MG63 (cell line): ENCODE measurements around the gene GRIP1. TPM values are rescaled to one million over a fixed set of nuclear protein-coding genes. Genes with fewer than 3 reads are reported as not detected.

Experiments used
- DNase-seq: peaks from one replicate; pipeline ENCODE4 v3.0.0-alpha.2; 2020
- H3K27me3 ChIP-seq: fragments of 250-450 bp; sonication (Bioruptor Pico); 2 replicates; pipeline ENCODE4 v1.5.1; 2020; ENCODE audit warnings: mild to moderate bottlenecking, moderate library complexity
- H3K36me3 ChIP-seq: fragments of 250-450 bp; sonication (Bioruptor Pico); 2 replicates; pipeline ENCODE4 v1.5.1; 2020; ENCODE audit warnings: mild to moderate bottlenecking, moderate library complexity
- H3K4me3 ChIP-seq: fragments of 250-450 bp; sonication (Bioruptor Pico); 2 replicates; pipeline ENCODE4 v1.5.1; 2020; ENCODE audit warnings: mild to moderate bottlenecking, moderate library complexity
- H3K9me3 ChIP-seq: fragments of 250-450 bp; sonication (Bioruptor Pico); 2 replicates; pipeline ENCODE4 v1.5.1; 2020; ENCODE audit warnings: mild to moderate bottlenecking, moderate library complexity
- total RNA-seq: library from RNA; depleted of rRNA; stranded (reverse); fragments of >200 nt; shearing (Covaris generic); gene quantifications from 2 replicates; pipeline ENCODE4 v1.2.3, GENCODE V29; 2014; ENCODE audit warnings: low replicate concordance

The GRIP1 gene
- total RNA-seq, 1 experiment from 2014 or later = not detected

DNA sequence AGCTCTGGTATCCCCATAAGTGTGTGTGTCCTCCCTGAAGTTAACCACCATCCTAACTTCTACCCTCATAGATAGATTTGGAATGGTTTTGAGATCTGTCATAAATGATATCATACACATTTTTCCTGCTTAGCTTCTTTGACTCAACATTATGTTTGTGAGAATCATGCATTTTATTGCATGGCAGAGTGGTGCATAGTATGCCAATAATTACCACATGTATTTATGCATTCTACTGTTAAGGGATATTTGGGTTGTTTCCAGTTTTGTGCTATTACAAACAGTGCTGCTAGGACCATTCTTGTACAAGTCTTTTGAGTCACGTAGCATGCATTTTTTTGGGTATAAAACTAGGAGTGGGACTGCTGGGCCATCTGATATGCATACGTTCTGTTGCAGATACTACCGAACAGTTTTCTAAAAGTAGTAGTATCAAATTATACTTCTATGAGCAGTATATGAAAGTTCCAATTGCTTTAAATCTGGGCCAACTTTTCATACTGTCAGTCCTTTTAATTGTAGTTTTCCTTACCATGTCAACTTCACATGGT is 13.4 kb downstream of the GRIP1 start:
- H3K27me3 ChIP-seq = no peaks in the 10 kb centered on the region
- no peaks in the 10 kb centered on the region for H3K9me3 ChIP-seq
- H3K4me3 ChIP-seq = no peak overlapping the region
- H3K36me3 ChIP-seq = no peaks in the 10 kb centered on the region
- peak; percentile 9 for DNase-seq

DNA sequence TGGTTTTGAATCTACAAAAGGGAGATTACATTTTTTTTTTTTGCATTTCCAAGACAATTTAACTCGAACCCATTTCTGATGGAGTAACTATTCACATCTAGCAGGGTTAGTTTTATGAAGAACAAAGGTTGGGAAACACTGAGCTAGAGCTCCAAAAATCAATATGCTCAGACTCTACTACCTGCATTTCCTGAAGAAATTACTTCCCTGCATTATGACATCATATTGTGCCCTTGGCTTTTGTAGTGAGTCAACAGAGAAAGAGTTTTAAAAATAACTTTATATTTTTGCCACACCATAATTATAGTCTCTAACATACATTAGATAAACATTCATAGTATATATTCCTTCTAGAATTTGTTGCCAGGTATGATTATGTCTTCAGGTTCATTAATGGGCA is 14.8 kb downstream of the GRIP1 start:
- no peaks in the 10 kb centered on the region for H3K9me3 ChIP-seq
- H3K4me3 ChIP-seq = no peak overlapping the region
- DNase-seq = no peak
- no peaks in the 10 kb centered on the region for H3K27me3 ChIP-seq
- H3K36me3 ChIP-seq = no peaks in the 10 kb centered on the region

DNA sequence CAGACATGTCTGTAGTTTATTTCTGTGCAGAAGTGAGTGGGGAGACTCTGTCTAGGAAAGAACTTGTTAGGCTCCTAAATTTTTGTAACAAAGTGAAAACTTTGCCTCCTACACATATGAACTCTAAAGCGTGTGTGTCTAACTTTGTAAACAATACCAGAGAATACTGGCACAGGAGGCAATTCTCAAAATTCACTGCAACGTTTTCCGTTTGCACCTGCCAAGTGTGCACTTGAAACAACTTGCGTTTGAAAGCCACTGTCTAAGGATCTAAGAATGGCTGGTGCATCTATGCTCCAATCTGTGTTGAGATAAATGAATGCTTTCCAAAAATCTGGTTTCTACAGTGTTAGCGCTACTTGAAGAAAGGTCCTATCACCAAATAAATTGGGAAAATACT is 15.3 kb downstream of the GRIP1 start:
- Histone ChIP-seq H3K27me3 (no peaks in the 10 kb centered on the region), H3K36me3 (no peaks in the 10 kb centered on the region), H3K4me3 (no peak overlapping the region), H3K9me3 (no peaks in the 10 kb centered on the region)
- no peak for DNase-seq

DNA sequence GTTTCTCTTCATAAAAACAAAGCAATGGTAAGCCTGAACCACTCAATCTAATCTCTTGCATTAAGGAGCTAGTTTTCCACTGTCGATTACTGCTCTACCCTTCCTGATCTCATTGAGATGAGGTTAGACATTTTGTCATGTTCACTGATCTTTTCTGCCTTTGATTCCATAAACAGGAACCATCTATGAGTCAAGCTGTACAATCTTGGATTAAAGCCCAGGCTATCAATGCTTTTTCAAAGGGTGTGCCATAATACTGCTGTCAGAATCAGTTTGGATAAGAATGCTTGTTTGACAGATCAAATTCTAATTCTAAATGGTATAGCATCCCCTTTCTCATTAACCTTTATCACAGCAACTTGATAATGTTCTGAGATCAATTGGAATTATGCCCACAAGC is 16.1 kb downstream of the GRIP1 start:
- H3K4me3 ChIP-seq = no peak overlapping the region
- H3K36me3 ChIP-seq = no peaks in the 10 kb centered on the region
- H3K27me3 ChIP-seq = no peaks in the 10 kb centered on the region
- DNase-seq = no peak
- H3K9me3 ChIP-seq = no peaks in the 10 kb centered on the region

DNA sequence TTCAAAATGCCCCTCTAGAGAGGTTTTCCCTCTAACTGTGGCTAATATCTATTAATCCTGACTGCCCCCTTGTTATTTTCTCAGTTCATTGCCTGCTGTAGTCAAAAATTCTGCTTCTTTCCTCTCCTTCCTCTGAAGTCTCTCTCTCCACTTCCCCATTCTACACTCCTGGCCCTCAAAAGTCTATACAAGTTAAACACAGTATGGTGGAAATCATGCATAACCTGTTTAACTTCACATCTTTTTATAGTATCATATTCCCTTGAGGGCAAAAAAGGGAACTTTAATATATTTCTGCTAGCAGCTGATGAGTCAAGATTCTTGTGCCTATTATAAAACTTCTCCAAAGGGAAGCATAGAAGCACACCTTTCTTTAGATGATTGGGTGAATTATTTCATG is 16.7 kb downstream of the GRIP1 start:
- no peaks in the 10 kb centered on the region for H3K9me3 ChIP-seq
- DNase-seq = no peak
- no peaks in the 10 kb centered on the region for H3K27me3 ChIP-seq
- no peak overlapping the region for H3K4me3 ChIP-seq
- no peaks in the 10 kb centered on the region for H3K36me3 ChIP-seq

DNA sequence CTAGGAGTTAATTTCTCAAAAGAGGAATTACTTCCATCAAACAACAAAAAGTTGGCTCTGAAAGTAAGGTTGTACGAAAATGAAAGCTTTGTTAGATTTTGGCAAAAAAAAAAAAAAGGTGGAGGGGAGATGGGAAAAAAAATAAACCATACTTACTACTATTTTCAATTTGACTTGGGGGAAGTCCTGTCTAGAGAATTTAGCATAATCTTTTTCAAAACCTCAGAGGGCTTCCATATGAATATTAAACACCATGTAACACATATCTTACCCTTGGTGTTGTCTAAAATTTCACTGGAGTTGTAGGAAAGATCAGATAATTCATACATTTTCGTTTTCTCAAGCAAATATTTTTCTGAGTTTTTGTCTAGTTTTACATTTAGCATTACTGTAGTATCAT is 17.5 kb downstream of the GRIP1 start:
- H3K4me3 ChIP-seq = no peak overlapping the region
- no peaks in the 10 kb centered on the region for H3K9me3 ChIP-seq
- no peaks in the 10 kb centered on the region for H3K36me3 ChIP-seq
- no peak for DNase-seq
- no peaks in the 10 kb centered on the region for H3K27me3 ChIP-seq

DNA sequence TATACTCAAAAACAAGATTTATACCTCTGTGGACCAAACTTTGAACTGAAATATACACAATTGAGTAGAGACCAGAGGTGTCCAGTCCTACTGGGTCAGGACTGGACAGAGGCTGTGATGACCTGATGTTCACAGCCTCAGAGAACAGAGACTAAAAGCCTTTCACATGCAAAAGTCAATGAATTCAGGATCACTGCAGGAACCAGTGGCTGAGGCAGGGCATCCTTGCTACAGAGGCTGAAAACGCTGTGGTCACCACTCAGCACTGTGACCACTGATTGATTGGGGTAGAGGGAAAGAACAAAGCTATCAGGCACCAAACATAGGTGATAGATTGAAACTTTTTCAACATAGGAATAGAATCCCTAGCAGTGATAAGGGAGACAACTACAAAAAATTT is 25.1 kb downstream of the GRIP1 start:
- no peak for DNase-seq
- Histone ChIP-seq H3K27me3 (no peaks in the 10 kb centered on the region), H3K4me3 (no peak overlapping the region), H3K36me3 (no peaks in the 10 kb centered on the region), H3K9me3 (peaks cover 2% of the 10 kb centered on the region; the same call in 1 of the 2 replicates)

DNA sequence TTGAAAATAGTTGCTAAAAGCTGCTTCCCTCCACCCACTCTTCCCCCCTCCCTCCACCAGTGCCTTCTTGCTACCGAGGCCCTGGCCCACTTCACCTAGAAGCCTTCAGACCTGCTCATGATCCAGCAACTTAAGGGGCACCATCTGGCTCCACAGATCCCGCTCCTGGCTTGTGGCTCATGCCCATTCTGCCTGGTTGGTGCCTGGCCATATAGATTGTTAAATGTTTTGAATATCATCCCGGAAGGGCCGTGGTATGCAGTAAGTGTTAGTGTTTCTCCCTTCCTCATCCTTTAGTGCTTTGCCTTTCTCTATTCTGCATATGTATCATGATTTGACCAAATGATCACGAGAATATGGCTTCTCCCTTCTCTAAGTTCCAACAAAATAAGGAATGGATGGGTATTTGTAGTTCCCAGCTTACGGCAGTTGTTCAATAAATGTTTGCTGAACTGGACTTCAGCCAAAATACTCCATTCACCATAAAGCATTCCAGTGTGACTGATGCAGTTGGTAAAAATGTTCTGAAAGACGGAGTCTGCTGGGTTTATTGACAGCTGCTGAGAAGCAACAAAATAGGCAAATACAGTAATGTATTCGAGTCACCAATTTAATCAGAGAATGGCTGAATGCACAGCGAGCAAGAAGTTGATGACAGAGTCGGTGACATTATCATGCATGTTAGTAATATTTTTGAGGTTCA is 30.7 kb downstream of the GRIP1 start:
- Histone ChIP-seq H3K4me3 (no peak overlapping the region), H3K27me3 (no peaks in the 10 kb centered on the region)

DNA sequence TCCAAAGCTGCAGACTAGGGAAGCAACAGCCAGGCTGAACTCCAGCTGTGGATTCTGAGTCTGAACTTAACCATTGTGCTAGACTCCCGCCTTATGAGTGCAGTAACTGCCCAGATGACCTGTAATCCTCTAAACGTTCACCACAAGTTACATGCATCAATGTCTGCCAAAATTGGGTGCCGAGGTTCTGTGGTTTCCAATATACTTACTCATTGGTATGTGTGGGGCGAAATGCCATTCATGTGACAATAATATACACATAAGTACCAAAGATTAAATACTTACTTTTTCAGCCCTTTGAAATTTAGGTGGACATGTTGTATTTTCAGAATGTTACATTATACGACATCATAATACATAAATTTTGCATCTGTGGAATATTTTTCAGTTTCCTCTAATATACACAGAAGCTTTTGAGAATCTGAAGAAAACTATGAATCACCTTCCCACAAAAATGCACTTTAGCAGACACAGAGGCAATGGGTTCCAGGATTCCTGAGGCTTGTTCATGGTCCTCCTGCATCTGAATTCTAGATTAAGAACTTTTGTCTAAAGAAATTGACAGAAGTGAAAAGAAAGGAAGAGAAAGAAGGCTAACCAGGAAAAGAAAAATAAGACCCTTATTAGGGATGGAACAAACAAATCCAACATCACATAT is 31.7 kb downstream of the GRIP1 start:
- peak; percentile 87 for DNase-seq
- peaks cover 4% of the 10 kb centered on the region; the same call in 1 of the 2 replicates for H3K9me3 ChIP-seq
- no peak overlapping the region for H3K4me3 ChIP-seq

More for the DNA sequence above, 30.7 kb downstream of the GRIP1 start:
- no peaks in the 10 kb centered on the region; the same call in 1 of the 2 replicates for H3K36me3 ChIP-seq
- H3K9me3 ChIP-seq = peaks cover 4% of the 10 kb centered on the region; the same call in 1 of the 2 replicates
- DNase-seq = peak; percentile 42

DNA sequence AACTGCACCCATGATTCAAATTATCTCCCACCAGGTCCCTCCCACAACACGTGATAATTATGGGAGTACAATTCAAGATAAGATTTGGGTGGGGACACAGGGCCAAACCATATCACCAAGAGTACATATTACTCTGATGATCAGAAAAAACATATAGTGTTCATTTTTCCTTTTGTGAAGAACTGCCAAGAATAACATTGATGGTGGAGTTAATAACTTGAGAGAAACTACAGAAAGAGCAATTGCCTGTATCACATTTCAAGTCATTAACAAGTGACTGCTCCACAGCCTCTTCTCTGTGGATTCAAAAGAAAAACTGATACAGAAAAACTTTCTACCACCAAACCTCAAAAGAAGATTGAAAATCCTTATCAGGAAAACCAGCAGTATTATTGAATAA is 34.7 kb downstream of the GRIP1 start:
- H3K9me3 ChIP-seq = 0 out of 2 replicates have a peak, but pooled peaks cover 2% of the 10 kb centered on the region

More for the DNA sequence above, 31.7 kb downstream of the GRIP1 start:
- Histone ChIP-seq H3K36me3 (no peaks in the 10 kb centered on the region; the same call in 1 of the 2 replicates), H3K27me3 (no peaks in the 10 kb centered on the region)

DNA sequence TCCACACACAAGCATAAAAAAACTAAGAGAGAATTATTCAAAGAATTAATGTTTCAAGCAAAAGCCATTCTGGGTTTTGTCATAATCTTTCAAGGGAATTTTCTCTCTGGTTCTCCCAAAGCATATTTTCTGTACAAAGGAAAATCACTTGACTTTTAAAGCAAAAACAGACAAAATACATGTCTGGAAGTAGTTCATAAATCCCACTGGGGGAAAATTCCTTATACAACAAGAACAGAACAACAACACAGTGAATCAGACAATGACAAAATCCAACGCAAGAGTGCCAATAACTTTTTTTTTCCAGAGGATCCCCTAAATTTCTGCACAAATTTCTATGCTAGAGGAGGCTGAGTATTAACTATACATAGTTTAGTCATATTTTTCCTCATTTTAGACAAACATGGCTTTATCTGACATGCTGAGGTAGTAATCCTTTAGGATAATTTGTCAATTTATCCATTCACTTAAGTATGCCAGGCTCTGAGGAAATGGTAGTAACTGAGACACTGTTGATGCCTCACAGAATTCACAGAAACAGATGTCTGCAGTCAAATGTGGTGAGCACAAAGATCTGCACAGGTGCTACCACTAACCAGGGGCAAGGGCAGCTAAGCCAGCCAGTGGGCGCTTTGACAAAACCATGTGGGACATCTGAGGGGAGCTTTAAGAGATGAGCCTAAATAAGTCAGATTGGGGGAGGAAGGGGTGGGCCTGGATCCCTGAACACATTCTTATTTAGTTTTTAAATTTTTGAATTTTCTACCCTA is 38.0 kb downstream of the GRIP1 start:
- H3K9me3 ChIP-seq = 0 out of 2 replicates have a peak, but pooled peaks cover 2% of the 10 kb centered on the region
- H3K27me3 ChIP-seq = no peaks in the 10 kb centered on the region
- H3K4me3 ChIP-seq = no peak overlapping the region
- DNase-seq = no peak
- H3K36me3 ChIP-seq = no peaks in the 10 kb centered on the region; the same call in 1 of the 2 replicates

More for the DNA sequence above, 34.7 kb downstream of the GRIP1 start:
- Histone ChIP-seq H3K27me3 (no peaks in the 10 kb centered on the region), H3K36me3 (no peaks in the 10 kb centered on the region; the same call in 1 of the 2 replicates), H3K4me3 (no peak overlapping the region)
- no peak for DNase-seq

DNA sequence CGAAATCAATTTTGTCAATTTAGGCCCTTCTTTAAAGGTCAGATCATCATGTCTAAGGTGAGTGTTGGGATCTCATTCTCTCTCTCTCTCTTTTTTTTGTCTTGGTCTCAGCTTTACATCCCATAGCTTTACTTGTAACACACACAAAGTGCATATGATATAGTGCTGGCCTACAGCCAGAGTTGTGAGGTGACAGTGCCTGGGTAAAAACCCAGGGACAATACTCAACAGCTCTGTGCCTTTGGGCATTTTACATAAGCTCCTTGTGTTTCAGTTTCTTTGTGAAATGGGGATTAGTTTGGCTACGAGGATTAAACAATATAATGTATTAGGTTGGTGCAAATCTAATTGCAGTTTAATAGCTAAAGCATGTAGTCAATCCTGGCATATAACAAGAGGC is 40.2 kb downstream of the GRIP1 start:
- no peak for DNase-seq
- H3K36me3 ChIP-seq = no peaks in the 10 kb centered on the region
- no peak overlapping the region for H3K4me3 ChIP-seq
- H3K9me3 ChIP-seq = no peaks in the 10 kb centered on the region
- no peaks in the 10 kb centered on the region for H3K27me3 ChIP-seq

DNA sequence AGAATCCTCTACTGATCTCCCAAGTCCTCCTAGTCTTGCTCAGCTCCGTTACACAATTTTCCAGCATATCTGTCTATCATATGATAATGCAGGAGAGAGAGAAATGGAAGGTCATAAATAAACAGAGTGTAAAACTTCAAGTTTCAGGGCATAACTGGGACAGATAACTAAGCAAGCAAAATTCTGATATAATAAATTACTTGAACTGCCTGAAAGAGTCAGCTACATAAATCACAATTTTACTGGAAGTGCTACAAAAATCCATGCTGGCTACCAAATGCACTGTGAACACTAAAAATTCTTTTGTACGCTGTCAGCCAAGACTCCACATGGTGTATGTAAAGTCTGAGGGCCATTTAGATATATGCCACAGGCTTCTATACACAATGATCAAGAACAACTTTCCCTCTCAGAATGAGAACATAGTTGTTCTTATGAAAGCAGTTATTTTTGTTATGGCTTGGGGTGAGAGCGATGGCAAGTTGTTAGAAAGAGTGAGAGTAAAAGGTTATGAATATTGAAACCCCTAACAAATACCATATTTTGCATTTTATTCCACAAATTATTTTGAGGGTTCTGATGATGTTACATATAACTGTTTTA is 41.1 kb downstream of the GRIP1 start:
- H3K4me3 ChIP-seq = no peak overlapping the region
- H3K9me3 ChIP-seq = no peaks in the 10 kb centered on the region
- no peaks in the 10 kb centered on the region for H3K27me3 ChIP-seq
- peak; percentile 6 for DNase-seq
- H3K36me3 ChIP-seq = no peaks in the 10 kb centered on the region

DNA sequence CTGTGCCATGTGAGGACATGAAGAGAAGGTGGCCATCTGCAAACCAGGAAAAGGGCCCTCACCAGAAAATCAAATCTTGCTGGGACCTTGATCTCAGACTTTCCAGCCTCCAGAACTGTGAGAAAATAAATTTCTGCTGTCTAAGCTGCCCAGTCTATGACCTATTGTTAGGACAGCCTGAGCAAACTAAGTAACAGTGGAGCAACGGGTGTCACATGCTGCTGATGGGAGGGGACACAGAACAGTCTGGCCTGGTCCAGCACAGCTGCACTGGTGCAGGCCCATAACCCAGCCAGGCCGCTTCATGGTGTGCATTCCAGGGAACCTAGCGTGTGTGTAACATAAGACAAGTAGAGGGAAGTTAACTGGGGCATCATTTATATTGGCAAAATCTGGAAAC is 42.1 kb downstream of the GRIP1 start:
- no peak overlapping the region for H3K4me3 ChIP-seq
- H3K36me3 ChIP-seq = no peaks in the 10 kb centered on the region
- no peaks in the 10 kb centered on the region for H3K27me3 ChIP-seq
- H3K9me3 ChIP-seq = no peaks in the 10 kb centered on the region
- no peak for DNase-seq

DNA sequence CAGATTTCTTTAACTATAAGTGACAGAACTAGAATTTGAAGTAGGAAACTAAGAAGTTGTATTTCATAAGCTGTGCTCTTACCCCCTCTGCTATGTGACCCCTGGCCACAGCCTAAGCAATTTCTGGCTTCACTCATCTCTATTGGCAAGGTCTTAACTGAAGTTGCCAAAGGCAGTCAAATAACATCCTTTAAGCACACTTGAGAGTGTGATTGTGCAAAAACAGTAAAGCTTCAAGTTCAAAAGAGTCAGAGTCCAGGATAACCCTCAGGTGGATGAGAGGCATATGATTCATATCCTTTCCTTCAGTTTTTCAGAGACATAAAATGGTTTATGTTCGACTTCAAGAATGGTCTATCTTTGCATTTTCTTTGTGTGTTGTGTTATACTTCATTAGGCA is 45.2 kb downstream of the GRIP1 start:
- DNase-seq = peak; percentile 53

DNA sequence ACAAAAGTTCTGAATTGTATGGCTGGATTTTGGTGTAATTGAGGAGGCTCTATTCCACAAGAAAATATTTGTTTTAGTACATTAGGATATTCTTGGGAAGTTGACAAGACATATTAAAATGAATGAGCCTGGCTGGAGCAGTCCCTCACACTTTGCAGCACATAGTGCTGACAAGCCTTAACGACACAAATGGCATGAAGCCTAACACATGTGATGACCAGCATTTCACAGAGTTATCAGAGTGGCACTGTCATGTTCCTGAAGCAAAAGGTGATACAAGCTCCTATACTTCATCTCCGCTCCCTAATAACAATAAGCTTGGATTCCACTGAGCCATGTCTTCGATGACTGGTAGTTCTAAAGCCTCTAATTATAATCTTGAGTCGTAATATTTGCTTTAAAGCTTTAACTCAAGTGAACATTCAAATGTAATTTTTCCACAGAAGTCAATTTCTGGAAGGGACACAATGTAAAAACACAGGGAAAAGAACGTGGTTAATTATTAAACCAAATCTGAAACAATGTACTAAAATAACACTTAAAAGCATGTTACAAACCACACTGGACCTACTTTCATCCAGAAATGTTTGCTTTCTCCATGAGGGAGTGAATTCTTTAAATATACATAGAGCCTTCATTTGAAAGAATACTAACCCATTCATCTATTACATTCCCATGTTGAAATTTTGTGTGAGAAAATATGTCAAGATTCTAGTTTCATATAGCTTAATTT is 49.6 kb downstream of the GRIP1 start:
- Histone ChIP-seq H3K4me3 (no peak overlapping the region), H3K9me3 (no peaks in the 10 kb centered on the region), H3K27me3 (no peaks in the 10 kb centered on the region), H3K36me3 (no peaks in the 10 kb centered on the region)
- no peak for DNase-seq

More for the DNA sequence above, 45.2 kb downstream of the GRIP1 start:
- H3K4me3 ChIP-seq = no peak overlapping the region
- no peaks in the 10 kb centered on the region for H3K36me3 ChIP-seq
- H3K27me3 ChIP-seq = no peaks in the 10 kb centered on the region
- H3K9me3 ChIP-seq = no peaks in the 10 kb centered on the region
